Endothelial cell of umbilical vein (primary cell): ENCODE data around the gene AKT3. TPM values are rescaled to one million over a fixed set of nuclear protein-coding genes. Genes with fewer than 3 reads are reported as not detected.

Experiments
- BruUV-seq: library from RNA; stranded (reverse); fragments of 400-500 nt; replicated peaks from 2 replicates; lab custom pipeline; 2021; lab: Mats Ljungman, UMichigan
- CTCF ChIA-PET: fragments of 300-600, 350-600 bp; sonication (Branson Sonifier 250); formaldehyde crosslinking; loops from one replicate; lab custom pipeline; 2021; ENCODE audit warnings: antibody characterized with exemption, inconsistent platforms; lab: Charles Lee
- POLR2A ChIA-PET: fragments of 300-600, 350-600 bp; sonication (Branson Sonifier 250); formaldehyde crosslinking; loops from one replicate; lab custom pipeline; 2021; ENCODE audit warnings: antibody characterized with exemption, inconsistent platforms; lab: Charles Lee
- DNase-seq: peaks from one replicate; pipeline ENCODE4 v3.0.0-alpha.2; 2011; ENCODE audit warnings: low read depth, low spot score
- FAIRE-seq: peaks from 2 replicates; lab custom pipeline; 2011; peaks lifted over from hg19 to GRCh38; lab: Jason Lieb, UNC
- H2AFZ ChIP-seq: 2 replicates; pipeline ENCODE4 v1.6.0; 2012; ENCODE audit warnings: low read depth, low read length, control low read depth, inconsistent platforms
- H3K27ac ChIP-seq: 2 replicates; pipeline ENCODE4 v1.5.1; 2011; ENCODE audit warnings: low read depth, mild to moderate bottlenecking, control low read depth, low read length, moderate library complexity; ENCODE audit not compliant: insufficient read depth
- H3K27me3 ChIP-seq, 2 experiments: 2 replicates each; pipeline versions ENCODE4 v1.6.0 to v1.6.1; 2011; ENCODE audit warnings: low read length in 2 of 2, mixed read lengths in 1 of 2; ENCODE audit not compliant: control insufficient read depth in 2 of 2, insufficient read depth in 2 of 2
- H3K36me3 ChIP-seq, 2 experiments: 2 replicates in 1 of 2; 3 replicates in 1 of 2; pipeline ENCODE4 v1.5.1; 2011; ENCODE audit warnings: low read length in 2 of 2, mild to moderate bottlenecking in 1 of 2, moderate library complexity in 1 of 2; ENCODE audit not compliant: control insufficient read depth in 2 of 2, insufficient read depth in 2 of 2; ENCODE audit errors: extremely low read depth in 1 of 2
- H3K4me1 ChIP-seq: 3 replicates; pipeline ENCODE4 v1.5.1; 2011; ENCODE audit warnings: mild to moderate bottlenecking, low read length; ENCODE audit not compliant: control insufficient read depth, insufficient read depth; ENCODE audit errors: extremely low read depth
- H3K4me2 ChIP-seq: 2 replicates; pipeline ENCODE4 v1.6.1; 2011; ENCODE audit warnings: low read length, control low read depth, mixed read lengths; ENCODE audit not compliant: insufficient read depth
- H3K4me3 ChIP-seq, 3 experiments: fragments of 200-600 bp in 1 of 3; sonication (generic), shearing (Covaris generic) in 1 of 3; replicated peaks in 1 of 3; 2 replicates each; pipeline ENCODE4 v1.5.1; 2011 to 2016; ENCODE audit warnings: control low read depth in 3 of 3, low read length in 3 of 3, mild to moderate bottlenecking in 2 of 3, inconsistent platforms in 1 of 3, low read depth in 1 of 3, moderate library complexity in 1 of 3; ENCODE audit not compliant: insufficient read depth in 1 of 3
- H3K79me2 ChIP-seq: 2 replicates; pipeline ENCODE4 v1.6.0; 2012; ENCODE audit warnings: low read length, inconsistent platforms; ENCODE audit not compliant: control insufficient read depth, insufficient read depth
- H3K9ac ChIP-seq: replicated peaks from 2 replicates; pipeline ENCODE3; 2011; ENCODE audit warnings: low read length, control low read depth; ENCODE audit not compliant: insufficient read depth; ENCODE audit errors: extremely low read depth
- H3K9me1 ChIP-seq: replicated peaks from 3 replicates; pipeline ENCODE4 v1.6.0; 2011; ENCODE audit warnings: mild to moderate bottlenecking, low read length; ENCODE audit not compliant: control insufficient read depth, insufficient read depth; ENCODE audit errors: extremely low read depth
- H3K9me3 ChIP-seq: replicated peaks from 2 replicates; pipeline ENCODE4 v1.5.1; 2012; ENCODE audit warnings: low read length, inconsistent platforms; ENCODE audit not compliant: control insufficient read depth, insufficient read depth
- H4K20me1 ChIP-seq: replicated peaks from 2 replicates; pipeline ENCODE3; 2011; ENCODE audit warnings: mild to moderate bottlenecking, low read length; ENCODE audit not compliant: control insufficient read depth, insufficient read depth; ENCODE audit errors: extremely low read depth
- CTCF ChIP-seq, 2 donors: IDR thresholded peaks; 1 replicate in 1 of 2; 2 replicates in 1 of 2; pipeline ENCODE4 v1.5.1; 2011; ENCODE audit warnings: low read length in 2 of 2, mild to moderate bottlenecking in 2 of 2, moderate library complexity in 2 of 2, control low read depth in 1 of 2, inconsistent platforms in 1 of 2, low read depth in 1 of 2; ENCODE audit not compliant: insufficient read depth in 1 of 2; ENCODE audit errors: extremely low read depth in 1 of 2
- EZH2 ChIP-seq: IDR thresholded peaks from 2 replicates; pipeline ENCODE4 v1.6.1; 2012; ENCODE audit warnings: borderline replicate concordance, low read depth, mild to moderate bottlenecking, moderate library complexity, low read length, inconsistent platforms; ENCODE audit not compliant: severe bottlenecking
- FOS ChIP-seq: IDR thresholded peaks from 2 replicates; pipeline ENCODE4 v1.6.1; 2011; ENCODE audit warnings: mild to moderate bottlenecking, low read length, moderate library complexity, borderline replicate concordance; ENCODE audit not compliant: insufficient read depth
- GATA2 ChIP-seq: IDR thresholded peaks from 2 replicates; pipeline ENCODE4 v1.7.0; 2011; ENCODE audit warnings: low read depth, mild to moderate bottlenecking, moderate library complexity, mixed read lengths, low read length; ENCODE audit not compliant: insufficient read length, insufficient read depth
- JUN ChIP-seq: IDR thresholded peaks from 2 replicates; pipeline ENCODE4 v1.6.1; 2011; ENCODE audit warnings: borderline replicate concordance, low read depth; ENCODE audit not compliant: insufficient read length, insufficient read depth
- MAX ChIP-seq: IDR thresholded peaks from 2 replicates; pipeline ENCODE4 v1.6.1; 2011; ENCODE audit not compliant: insufficient read depth, insufficient read length
- MYC ChIP-seq: IDR thresholded peaks from one replicate; pipeline ENCODE4 v1.6.1; 2011; ENCODE audit warnings: mild to moderate bottlenecking, low read depth, low read length
- POLR2A ChIP-seq: IDR thresholded peaks from 2 replicates; pipeline ENCODE4 v1.6.1; 2012; ENCODE audit warnings: low read depth, mild to moderate bottlenecking, control low read depth, low read length
- POLR2AphosphoS5 ChIP-seq: IDR thresholded peaks from 2 replicates; pipeline ENCODE4 v1.6.1; 2012; ENCODE audit warnings: low read depth, mild to moderate bottlenecking, control low read depth, low read length, moderate library complexity; ENCODE audit not compliant: insufficient read depth
- dilution Hi-C: fragments of 300-500 bp; cut with MboI; formaldehyde crosslinking; loops from one replicate; pipeline ENCODE4 v1.15.0; 2019; ENCODE audit warnings: low sequenced_read_pairs; ENCODE audit not compliant: extremely low pct_ligation_motif_present
- intact Hi-C: fragments of 100-400 bp; cut with micrococcal nuclease; formaldehyde crosslinking; loops from one replicate; pipeline ENCODE4 v1.10.0; 2022
- polyA plus RNA-seq, 4 experiments: library from polyadenylated mRNA; depleted of rRNA in 3 of 4; stranded (reverse) in 3 of 4; unstranded in 1 of 4; fragments of >200 nt; gene quantifications; 2 replicates each; pipeline versions ENCODE4 v1.2.1 to v1.2.3, GENCODE V29; 2011 to 2012; ENCODE audit warnings: missing spikeins in 1 of 4
- total RNA-seq: library from RNA; stranded (reverse); gene quantifications from 2 replicates; pipeline ENCODE4 v1.2.3, GENCODE V29; 2021

AKT3 gene
- total and polyA plus RNA-seq, 2 donors (not counting 3 experiments of a cell fraction or from before 2014, with no cell fraction given) = 20.6 to 97.1 TPM

- H3K36me3 ChIP-seq = no peaks in the 10 kb centered on the region
- TF ChIP-seq MYC = no peak
- no peak for TF ChIP-seq POLR2AphosphoS5
- no peak for TF ChIP-seq CTCF (IDR thresholded peaks at IDR 0.05; ENCODE audit: extremely low read depth in 1 of 2, insufficient read depth in 1 of 2, low read depth in 1 of 2, low read length in 2 of 2)
- no peak for TF ChIP-seq GATA2
- no peak for TF ChIP-seq JUN
- no peak for TF ChIP-seq EZH2
- TF ChIP-seq MAX = no peak
- TF ChIP-seq POLR2A = no peak
- no peak for TF ChIP-seq FOS
- peak; percentile 66 for DNase-seq
- H2AFZ ChIP-seq = peak overlapping the region; percentile 65
- H3K9ac ChIP-seq = peak overlapping the region; percentile 71
- H3K79me2 ChIP-seq = no peaks in the 10 kb centered on the region
- intact Hi-C loops = loop anchor here (2.0 kb wide), 1 partner anchor 799 kb away; no protein-coding TSS in a partner anchor
- dilution Hi-C loops = no loop called here
- ChIA-PET CTCF (interaction anchor here (0.6 to 0.7 kb wide), 2 partner anchors 20 to 1607 kb away, joined by 4 read pairs; no protein-coding TSS in a partner anchor), POLR2A (interaction anchor here (0.7 kb wide), 1 partner anchor 22 kb away, joined by 6 read pairs; no protein-coding TSS in a partner anchor)
- H3K4me1 ChIP-seq = peaks cover 18% of the 10 kb centered on the region
- peak overlapping the region; percentile 55 for H3K27ac ChIP-seq
- H4K20me1 ChIP-seq = no peaks in the 10 kb centered on the region
- no peaks in the 10 kb centered on the region for H3K9me3 ChIP-seq
- peak overlapping the region; percentile 98 for H3K4me2 ChIP-seq
- peak overlapping the region; percentile 26 to 83 (median 40) for H3K4me3 ChIP-seq
- no peaks in the 10 kb centered on the region for H3K27me3 ChIP-seq
- FAIRE-seq = peak; percentile 8
- no TSS peak for BruUV-seq
- no peaks in the 10 kb centered on the region for H3K9me1 ChIP-seq
Measured at GRCh38 chr1:243473227-243474135, 376.6 kb downstream of the AKT3 start.
